PC-9 (cell line): ENCODE results near the gene NUBP2. TPM values are rescaled to one million over a fixed set of nuclear protein-coding genes. Genes with fewer than 3 reads are reported as not detected.

Experiments
- BruUV-seq: library from RNA; stranded (reverse); fragments of 400-500 nt; replicated peaks from 2 replicates; lab custom pipeline; 2021; lab: Mats Ljungman, UMichigan
- CTCF ChIA-PET: fragments of 300-600 bp; sonication (Branson Sonifier 250); formaldehyde crosslinking; loops from one replicate; lab custom pipeline; 2022; ENCODE audit warnings: antibody characterized with exemption; lab: Charles Lee
- POLR2A ChIA-PET: fragments of 300-600 bp; sonication (Branson Sonifier 250); formaldehyde crosslinking; loops from one replicate; lab custom pipeline; 2022; ENCODE audit warnings: antibody characterized with exemption; ENCODE audit not compliant: unreplicated experiment; lab: Charles Lee
- DNase-seq, 2 experiments: peaks; one replicate each; pipeline versions ENCODE4 v3.0.0 to v3.0.0-alpha.2; 2015 to 2022; ENCODE audit warnings: mixed read lengths in 1 of 2
- H2AFZ ChIP-seq: fragments of 200-600 bp; sonication (generic); 2 replicates; pipeline ENCODE4 v1.8.1; 2017; ENCODE audit warnings: antibody characterized with exemption
- H3F3A ChIP-seq: fragments of 200-600 bp; sonication (generic); 2 replicates; pipeline ENCODE4 v1.8.1; 2017; ENCODE audit warnings: antibody characterized with exemption, mild to moderate bottlenecking, low read depth; ENCODE audit not compliant: insufficient read depth
- H3K27ac ChIP-seq: fragments of 200-600 bp; sonication (generic); 2 replicates; pipeline ENCODE4 v1.6.1; 2016; ENCODE audit warnings: mixed run types
- H3K27me3 ChIP-seq: fragments of 200-600 bp; sonication (generic); 2 replicates; pipeline ENCODE4 v1.6.1; 2016; ENCODE audit warnings: low read depth, mixed run types; ENCODE audit not compliant: insufficient read depth
- H3K36me3 ChIP-seq: fragments of 200-600 bp; sonication (generic); 2 replicates; pipeline ENCODE4 v1.6.1; 2016; ENCODE audit warnings: low read depth, mixed run types
- H3K4me1 ChIP-seq: fragments of 200-600 bp; sonication (generic); replicated peaks from 2 replicates; pipeline ENCODE4 v1.6.1; 2016; ENCODE audit warnings: mixed run types; ENCODE audit not compliant: insufficient read depth
- H3K4me2 ChIP-seq: fragments of 200-600 bp; sonication (generic); 2 replicates; pipeline ENCODE4 v1.6.1; 2017; ENCODE audit warnings: mixed run types
- H3K4me3 ChIP-seq: fragments of 200-600 bp; sonication (generic); 2 replicates; pipeline ENCODE4 v1.6.1; 2016; ENCODE audit warnings: mixed run types
- H3K79me2 ChIP-seq: fragments of 200-600 bp; sonication (generic); 2 replicates; pipeline ENCODE4 v1.6.1; 2017; ENCODE audit warnings: low read depth, mixed run types
- H3K9me2 ChIP-seq: fragments of 200-600 bp; sonication (generic); 2 replicates; pipeline ENCODE4 v1.8.1; 2017; ENCODE audit warnings: mild to moderate bottlenecking; ENCODE audit not compliant: insufficient read depth
- H3K9me3 ChIP-seq: fragments of 200-600 bp; sonication (generic); 2 replicates; pipeline ENCODE4 v1.8.1; 2016; ENCODE audit warnings: low read depth; ENCODE audit not compliant: insufficient read depth
- H4K20me1 ChIP-seq: fragments of 200-600 bp; sonication (generic); 2 replicates; pipeline ENCODE4 v1.8.1; 2017; ENCODE audit not compliant: insufficient read depth
- CTCF ChIP-seq: fragments of 200-600 bp; sonication (generic); conservative IDR thresholded peaks from 2 replicates; pipeline ENCODE4 v1.6.1; 2017; ENCODE audit warnings: mixed run types, antibody characterized with exemption, mild to moderate bottlenecking, moderate library complexity
- EZH2 ChIP-seq: fragments of 200-600 bp; sonication (generic); IDR thresholded peaks from 2 replicates; pipeline ENCODE4 v1.8.0; 2017; ENCODE audit warnings: antibody characterized with exemption, low read depth
- intact Hi-C: fragments of 100-400 bp; cut with micrococcal nuclease; formaldehyde crosslinking; loops from one replicate; pipeline ENCODE4 v1.10.0; 2022; ENCODE audit not compliant: unreplicated experiment
- total RNA-seq: library from RNA; stranded (reverse); gene quantifications from 2 replicates; pipeline ENCODE4 v1.2.3, GENCODE V29; 2021

NUBP2 gene
- total RNA-seq, 1 experiment from 2014 or later = 80.0 TPM

GRCh38 chr16:1817276-1817589 is 34.5 kb downstream of the NUBP2 start:
- Histone ChIP-seq H3K4me3 (no peak overlapping the region), H3K4me2 (no peak overlapping the region), H3K36me3 (0 out of 2 replicates have a peak, but pooled peaks cover 6% of the 10 kb centered on the region), H3K27ac (no peak overlapping the region), H3K9me3 (no peaks in the 10 kb centered on the region), H3K27me3 (no peaks in the 10 kb centered on the region), H3K79me2 (no peaks in the 10 kb centered on the region), H3K4me1 (no peaks in the 10 kb centered on the region), H3K9me2 (no peaks in the 10 kb centered on the region), H4K20me1 (no peaks in the 10 kb centered on the region), H2AFZ (no peak overlapping the region), H3F3A (peaks cover 9% of the 10 kb centered on the region; the same call in 1 of the 2 replicates)
- DNase-seq = no peak
- TF ChIP-seq EZH2 (no peak), CTCF (no peak)
- CTCF ChIA-PET = no interaction called here
- intact Hi-C loops = no loop called here
- BruUV-seq = no TSS peak
- POLR2A ChIA-PET = no interaction called here

- ChIA-PET CTCF (no interaction called here), POLR2A (no interaction called here)
- no TSS peak for BruUV-seq
- Histone ChIP-seq H3K4me1 (no peaks in the 10 kb centered on the region), H2AFZ (no peak overlapping the region), H3K4me2 (no peak overlapping the region), H3K9me3 (no peaks in the 10 kb centered on the region), H3K27ac (no peak overlapping the region), H3F3A (peaks cover 9% of the 10 kb centered on the region; the same call in 1 of the 2 replicates), H3K4me3 (no peak overlapping the region), H3K79me2 (no peaks in the 10 kb centered on the region), H4K20me1 (no peaks in the 10 kb centered on the region), H3K36me3 (0 out of 2 replicates have a peak, but pooled peaks cover 6% of the 10 kb centered on the region), H3K9me2 (no peaks in the 10 kb centered on the region), H3K27me3 (no peaks in the 10 kb centered on the region)
- TF ChIP-seq CTCF (no peak), EZH2 (no peak)
- intact Hi-C loops = no loop called here
- DNase-seq = no peak
These were observed 35.0 kb downstream of the NUBP2 start for GRCh38 chr16:1817716-1818115.

GRCh38 chr16:1818204-1818872 is 35.6 kb downstream of the NUBP2 start:
- CTCF ChIA-PET = no interaction called here
- H3F3A ChIP-seq = peaks cover 9% of the 10 kb centered on the region; the same call in 1 of the 2 replicates
- no peak overlapping the region for H3K4me2 ChIP-seq
- H3K36me3 ChIP-seq = 0 out of 2 replicates have a peak, but pooled peaks cover 6% of the 10 kb centered on the region
- BruUV-seq = no TSS peak
- no peak overlapping the region for H3K27ac ChIP-seq
- intact Hi-C loops = no loop called here
- no peaks in the 10 kb centered on the region for H4K20me1 ChIP-seq
- no peaks in the 10 kb centered on the region for H3K27me3 ChIP-seq
- no peak for DNase-seq
- H2AFZ ChIP-seq = no peak overlapping the region
- TF ChIP-seq EZH2 = no peak
- no peaks in the 10 kb centered on the region for H3K79me2 ChIP-seq
- no peaks in the 10 kb centered on the region for H3K9me2 ChIP-seq
- POLR2A ChIA-PET = no interaction called here
- H3K4me3 ChIP-seq = no peak overlapping the region
- H3K4me1 ChIP-seq = no peaks in the 10 kb centered on the region
- H3K9me3 ChIP-seq = no peaks in the 10 kb centered on the region
